Esophagus muscularis mucosa (tissue), 3 donors: Measurements from ENCODE around the gene CYP24A1.

ENCODE experiments used
- CTCF ChIP-seq, 3 experiments: fragments of 200-600 bp in 2 of 3; fragments of 450-650 bp in 1 of 3; sonication (generic) in 2 of 3; IDR thresholded peaks; one replicate each; pipeline ENCODE4 v1.5.1; 2017 to 2019; ENCODE audit warnings: antibody characterized with exemption in 3 of 3, mild to moderate bottlenecking in 2 of 3, moderate library complexity in 1 of 3
- POLR2A ChIP-seq: fragments of 450-650 bp; IDR thresholded peaks from one replicate; pipeline ENCODE4 v1.6.1; 2017; ENCODE audit warnings: antibody characterized with exemption, moderate library complexity, mild to moderate bottlenecking, low read depth

- no peak for TF ChIP-seq CTCF (IDR thresholded peaks at IDR 0.05)
- no peak for TF ChIP-seq POLR2A
These were observed 14.5 kb upstream of the CYP24A1 start for GRCh38 chr20:54188132-54188849.
